Chondrocyte (in vitro differentiated cells): ENCODE measurements around the gene GFOD2. TPM values are rescaled to one million over a fixed set of nuclear protein-coding genes. Genes with fewer than 3 reads are reported as not detected.

Source experiments
- DNase-seq: peaks from one replicate; pipeline ENCODE4 v3.0.0; 2021; ENCODE audit warnings: mixed read lengths, low spot score
- H3K27ac Mint-ChIP-seq: one replicate; pipeline ENCODE4 v1.8.0; 2021; ENCODE audit warnings: mild to moderate bottlenecking, moderate library complexity, mixed read lengths; ENCODE audit not compliant: unreplicated experiment
- H3K27me3 Mint-ChIP-seq: 2 replicates; pipeline ENCODE4 v1.8.0; 2021; ENCODE audit warnings: low read depth, mixed read lengths
- H3K36me3 Mint-ChIP-seq: 2 replicates; pipeline ENCODE4 v1.8.0; 2021; ENCODE audit warnings: low read depth, mixed read lengths
- H3K4me1 Mint-ChIP-seq: 2 replicates; pipeline ENCODE4 v1.8.0; 2021; ENCODE audit warnings: low read depth, mild to moderate bottlenecking, mixed read lengths
- H3K4me3 Mint-ChIP-seq: one replicate; pipeline ENCODE4 v1.8.0; 2021; ENCODE audit warnings: mild to moderate bottlenecking, moderate library complexity, mixed read lengths; ENCODE audit not compliant: unreplicated experiment
- H3K9me3 Mint-ChIP-seq: 2 replicates; pipeline ENCODE4 v1.8.0; 2021; ENCODE audit warnings: low read depth, mixed read lengths
- total RNA-seq: library from RNA; stranded (reverse); gene quantifications from 3 replicates; pipeline ENCODE4 v1.2.1, GENCODE V29; 2021
- TF ChIP-seq, protein P1 (sequence below): fragments of 200-600 bp; sonication (generic); IDR thresholded peaks from 2 replicates; pipeline ENCODE4 v1.5.0; 2021; ENCODE audit warnings: antibody characterized with exemption, mild to moderate bottlenecking, moderate library complexity

The GFOD2 gene
- total RNA-seq, 1 donor from 2014 or later = 16.3 TPM

DNA sequence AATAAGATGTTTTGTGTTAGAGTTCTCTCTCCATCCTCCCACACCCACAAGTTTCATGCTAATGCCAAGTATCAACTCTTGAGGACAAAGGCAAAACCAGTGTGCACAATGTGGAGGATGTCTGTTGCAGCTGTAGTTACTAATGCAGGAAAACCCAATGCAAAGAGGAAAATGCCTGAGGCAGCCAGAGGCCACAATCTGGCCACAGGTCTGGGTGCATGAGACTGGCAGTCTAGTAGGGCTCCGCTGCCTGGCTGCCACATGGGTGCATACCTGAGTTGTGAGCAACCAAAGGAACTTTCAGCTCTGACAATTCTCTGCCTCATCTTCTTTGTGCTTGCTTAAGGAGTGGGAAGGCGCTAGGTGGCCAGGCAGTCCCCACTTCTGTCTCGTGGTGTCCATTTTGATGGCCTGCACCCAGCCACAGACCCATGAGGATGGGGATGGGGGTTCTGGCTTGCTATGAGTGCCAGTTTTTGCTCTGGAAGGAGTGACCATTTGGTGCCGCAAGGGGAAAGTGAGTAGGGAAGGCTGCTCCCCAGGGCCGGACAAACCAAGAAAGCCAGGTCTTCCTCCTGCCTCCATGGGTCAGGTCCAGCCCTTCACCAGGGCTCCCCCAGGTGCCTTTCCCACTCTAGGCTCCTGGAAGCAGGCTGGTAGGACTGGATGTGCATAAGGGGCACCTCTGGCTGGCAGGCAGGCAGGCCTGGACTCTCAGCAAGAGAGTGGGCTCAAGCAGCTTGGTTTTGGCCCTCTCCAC, 4.2 kb upstream of the GFOD2 start:
- peak overlapping the region; percentile 63 for H3K27ac Mint-ChIP-seq

DNA sequence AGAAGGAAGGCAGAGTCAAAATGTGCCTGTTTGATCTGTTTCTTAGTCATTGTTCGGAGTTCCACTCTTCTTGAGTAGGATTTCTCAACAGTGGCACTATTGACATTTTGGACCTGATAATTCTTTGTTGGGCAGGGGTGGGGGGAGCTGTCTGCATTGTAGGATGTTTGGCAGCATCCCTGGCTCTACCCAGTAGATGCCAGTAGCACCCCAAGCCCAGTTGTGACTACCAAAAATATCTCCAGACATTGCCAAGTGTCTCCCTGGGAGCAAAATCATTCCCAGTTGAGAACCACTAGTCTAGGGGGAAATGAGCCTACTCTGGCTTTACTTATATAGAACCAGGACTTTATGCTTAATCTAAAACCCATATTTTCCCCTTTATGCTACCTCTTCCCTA, 1.1 kb upstream of the GFOD2 start:
- DNase-seq = no peak
- Mint-ChIP-seq H3K4me3 (peak overlapping the region; percentile 91), H3K9me3 (no peaks in the 10 kb centered on the region), H3K4me1 (peaks cover 33% of the 10 kb centered on the region), H3K27ac (peak overlapping the region; percentile 95), H3K36me3 (no peaks in the 10 kb centered on the region), H3K27me3 (no peaks in the 10 kb centered on the region)
- TF ChIP-seq, protein P1, sequence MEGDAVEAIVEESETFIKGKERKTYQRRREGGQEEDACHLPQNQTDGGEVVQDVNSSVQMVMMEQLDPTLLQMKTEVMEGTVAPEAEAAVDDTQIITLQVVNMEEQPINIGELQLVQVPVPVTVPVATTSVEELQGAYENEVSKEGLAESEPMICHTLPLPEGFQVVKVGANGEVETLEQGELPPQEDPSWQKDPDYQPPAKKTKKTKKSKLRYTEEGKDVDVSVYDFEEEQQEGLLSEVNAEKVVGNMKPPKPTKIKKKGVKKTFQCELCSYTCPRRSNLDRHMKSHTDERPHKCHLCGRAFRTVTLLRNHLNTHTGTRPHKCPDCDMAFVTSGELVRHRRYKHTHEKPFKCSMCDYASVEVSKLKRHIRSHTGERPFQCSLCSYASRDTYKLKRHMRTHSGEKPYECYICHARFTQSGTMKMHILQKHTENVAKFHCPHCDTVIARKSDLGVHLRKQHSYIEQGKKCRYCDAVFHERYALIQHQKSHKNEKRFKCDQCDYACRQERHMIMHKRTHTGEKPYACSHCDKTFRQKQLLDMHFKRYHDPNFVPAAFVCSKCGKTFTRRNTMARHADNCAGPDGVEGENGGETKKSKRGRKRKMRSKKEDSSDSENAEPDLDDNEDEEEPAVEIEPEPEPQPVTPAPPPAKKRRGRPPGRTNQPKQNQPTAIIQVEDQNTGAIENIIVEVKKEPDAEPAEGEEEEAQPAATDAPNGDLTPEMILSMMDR = no peak

More for the DNA sequence above, 4.2 kb upstream of the GFOD2 start:
- TF ChIP-seq, protein P1 = no peak
- H3K27me3 Mint-ChIP-seq = no peaks in the 10 kb centered on the region
- peaks cover 5% of the 10 kb centered on the region for H3K36me3 Mint-ChIP-seq
- DNase-seq = no peak
- no peaks in the 10 kb centered on the region for H3K9me3 Mint-ChIP-seq
- peaks cover 20% of the 10 kb centered on the region for H3K4me1 Mint-ChIP-seq
- H3K4me3 Mint-ChIP-seq = no peak overlapping the region

DNA sequence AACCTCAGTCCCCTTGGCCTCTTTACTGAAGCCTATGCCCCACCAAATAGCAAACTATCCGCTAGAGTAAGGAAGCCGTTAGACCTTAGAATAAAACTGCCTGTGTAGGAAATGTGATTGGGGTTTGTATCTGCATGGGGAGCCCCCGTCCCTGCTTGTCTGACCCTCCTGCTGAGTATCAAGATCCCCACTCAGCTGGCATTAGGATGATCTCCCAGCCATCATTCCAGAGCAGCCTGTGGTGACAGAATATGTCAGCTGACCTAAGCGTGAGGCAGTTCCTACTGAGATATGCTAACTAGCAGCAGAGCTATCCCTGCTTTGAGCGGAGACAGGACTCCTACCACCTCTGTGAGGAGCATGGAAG, 645 bp upstream of the GFOD2 start:
- H3K36me3 Mint-ChIP-seq = no peaks in the 10 kb centered on the region
- H3K27ac Mint-ChIP-seq = peak overlapping the region; percentile 95

DNA sequence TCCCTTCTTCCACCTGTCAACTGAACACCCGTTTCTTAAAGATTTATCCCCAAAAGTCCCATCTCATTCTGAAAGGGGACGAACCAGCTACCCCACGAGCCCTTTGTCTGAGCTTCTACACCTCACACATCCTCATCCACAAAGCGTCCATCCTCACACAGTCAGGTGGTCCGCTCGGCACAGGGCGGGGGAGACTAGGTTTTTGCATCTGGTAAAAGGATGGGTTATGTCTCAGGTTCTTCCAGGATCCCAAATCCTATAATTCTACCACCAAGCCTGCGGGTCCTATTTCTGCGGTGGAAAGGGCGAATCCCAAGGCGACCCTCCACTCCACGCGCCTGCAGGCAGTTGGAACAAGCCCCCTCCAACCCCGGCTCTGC, 458 bp downstream of the GFOD2 start:
- peak overlapping the region; percentile 76 for H3K27ac Mint-ChIP-seq
- no peaks in the 10 kb centered on the region for H3K36me3 Mint-ChIP-seq
- TF ChIP-seq, protein P1 = no peak
- H3K4me1 Mint-ChIP-seq = peaks cover 33% of the 10 kb centered on the region
- H3K27me3 Mint-ChIP-seq = no peaks in the 10 kb centered on the region
- H3K9me3 Mint-ChIP-seq = no peaks in the 10 kb centered on the region
- H3K4me3 Mint-ChIP-seq = peak overlapping the region; percentile 91
- DNase-seq = no peak

More for the DNA sequence above, 645 bp upstream of the GFOD2 start:
- H3K4me3 Mint-ChIP-seq = peak overlapping the region; percentile 91
- DNase-seq = no peak
- TF ChIP-seq, protein P1 = no peak
- no peaks in the 10 kb centered on the region for H3K27me3 Mint-ChIP-seq
- no peaks in the 10 kb centered on the region for H3K9me3 Mint-ChIP-seq
- H3K4me1 Mint-ChIP-seq = peaks cover 33% of the 10 kb centered on the region

DNA sequence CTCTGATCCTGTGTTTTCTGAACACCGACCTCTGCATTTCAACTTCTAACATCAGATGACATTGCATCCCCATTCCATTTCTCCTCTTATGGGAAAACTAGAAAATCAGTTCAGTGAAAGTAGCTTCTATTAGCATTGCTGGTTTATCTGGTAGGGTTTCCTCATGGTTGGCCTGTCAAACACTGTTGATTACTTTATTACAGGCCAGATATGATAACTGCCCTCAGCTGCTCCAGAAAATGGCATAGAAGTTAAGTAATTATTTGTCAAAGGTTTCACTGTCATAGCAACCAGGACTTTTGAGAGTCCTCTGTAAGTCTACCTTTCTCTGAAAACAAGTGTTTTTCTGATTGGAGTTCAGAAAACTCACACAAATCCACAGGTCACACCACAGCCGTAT, 3.0 kb downstream of the GFOD2 start:
- TF ChIP-seq, protein P1 = no peak
- Mint-ChIP-seq H3K27ac (no peak overlapping the region), H3K4me3 (no peak overlapping the region), H3K4me1 (peaks cover 33% of the 10 kb centered on the region), H3K9me3 (no peaks in the 10 kb centered on the region), H3K27me3 (no peaks in the 10 kb centered on the region), H3K36me3 (no peaks in the 10 kb centered on the region)
- no peak for DNase-seq
